IPS-18c (cell line): ENCODE measurements around the gene CEP164.

Experiments used
- H3K4me3 ChIP-seq: 2 replicates; pipeline ENCODE4 v1.7.0; 2013; ENCODE audit warnings: low read depth, mild to moderate bottlenecking, low read length, moderate library complexity; ENCODE audit not compliant: insufficient read depth
- H3K9me3 ChIP-seq: one replicate; pipeline ENCODE4 v1.6.1; 2013; ENCODE audit warnings: mild to moderate bottlenecking, low read length, moderate library complexity; ENCODE audit not compliant: control insufficient read depth, insufficient read depth

The CEP164 gene

GRCh38 chr11:117327567-117328374 is at the start of gene CEP164:
TSS of gene CEP164 (plus strand) at chr11:117327854. CDS start at chr11:117338587, 10,733 bp downstream.
- peak within 1 kb of the TSS; percentile 87 for H3K4me3 ChIP-seq
- no peaks in the 10 kb centered on the region for H3K9me3 ChIP-seq

DNA sequence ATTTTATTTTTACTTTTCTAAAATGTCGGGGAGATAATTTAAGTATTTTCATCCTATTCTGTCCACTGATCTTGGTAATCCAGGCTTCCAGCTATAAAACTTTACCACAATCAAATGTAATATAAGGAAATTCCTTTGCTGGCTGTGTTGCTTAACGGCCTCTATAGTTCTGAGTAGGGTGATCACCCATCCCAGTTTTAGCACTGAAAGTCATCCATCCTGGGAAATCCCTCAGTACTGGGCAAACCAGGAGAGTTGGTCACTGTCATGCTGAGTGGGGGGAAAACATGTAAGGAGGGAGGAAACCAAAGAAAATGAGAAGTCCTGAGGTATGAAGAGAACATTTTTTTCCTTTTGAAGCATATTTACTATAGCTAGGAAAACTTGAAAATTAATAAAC is 49.3 kb upstream of the CEP164 start:
- H3K4me3 ChIP-seq: no peak overlapping the region
- no peaks in the 10 kb centered on the region for H3K9me3 ChIP-seq

GRCh38 chr11:117279711-117280376 is 47.8 kb upstream of the CEP164 start:
- Histone ChIP-seq H3K9me3 (no peaks in the 10 kb centered on the region), H3K4me3 (no peak overlapping the region)

- Histone ChIP-seq H3K4me3 (no peak overlapping the region), H3K9me3 (no peaks in the 10 kb centered on the region)
Measured at GRCh38 chr11:117281159-117281558, 46.5 kb upstream of the CEP164 start.

DNA sequence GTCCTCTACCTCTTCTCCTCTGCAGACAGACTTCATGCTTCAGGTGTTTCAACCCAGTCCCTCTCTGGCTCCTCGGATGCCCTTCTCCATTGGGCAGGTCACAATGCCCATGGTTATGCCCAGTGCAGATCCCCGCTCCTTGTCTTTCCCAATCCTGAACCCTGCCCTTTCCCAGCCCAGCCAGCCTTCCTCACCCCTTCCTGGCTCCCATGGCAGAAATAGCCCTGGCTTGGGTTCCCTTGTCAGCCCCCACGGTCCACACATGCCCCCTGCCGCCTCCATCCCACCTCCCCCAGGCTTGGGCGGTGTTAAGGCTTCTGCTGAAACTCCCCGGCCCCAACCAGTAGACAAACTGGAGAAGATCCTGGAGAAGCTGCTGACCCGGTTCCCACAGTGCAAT is 45.8 kb upstream of the CEP164 start:
- H3K4me3 ChIP-seq: no peak overlapping the region
- no peaks in the 10 kb centered on the region for H3K9me3 ChIP-seq

GRCh38 chr11:117282956-117283355 is 44.7 kb upstream of the CEP164 start:
- H3K9me3 ChIP-seq: no peaks in the 10 kb centered on the region
- no peak overlapping the region for H3K4me3 ChIP-seq

DNA sequence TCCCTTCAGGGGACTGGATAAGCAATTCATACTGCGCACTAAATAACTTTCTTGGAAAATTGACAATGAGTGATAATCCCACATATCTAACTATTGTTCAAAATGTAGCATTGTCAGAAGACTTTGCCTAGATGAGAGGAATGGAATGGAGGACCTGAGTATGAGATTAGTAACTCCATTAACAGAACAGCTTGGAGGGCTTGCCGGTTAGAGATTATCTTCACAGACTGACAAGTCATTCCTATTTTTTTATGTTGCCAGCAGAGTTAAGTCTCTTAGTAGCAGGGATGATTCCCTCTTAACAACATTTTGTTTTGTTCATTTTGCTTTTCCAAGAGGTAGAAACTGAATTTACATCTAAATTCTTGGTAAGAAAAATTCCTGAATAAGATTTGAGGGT is 43.6 kb upstream of the CEP164 start:
- no peaks in the 10 kb centered on the region for H3K9me3 ChIP-seq

GRCh38 chr11:117286588-117286987 is 41.1 kb upstream of the CEP164 start:
- Histone ChIP-seq H3K9me3 (no peaks in the 10 kb centered on the region), H3K4me3 (no peak overlapping the region)

More for the DNA sequence above, 43.6 kb upstream of the CEP164 start:
- no peak overlapping the region for H3K4me3 ChIP-seq

DNA sequence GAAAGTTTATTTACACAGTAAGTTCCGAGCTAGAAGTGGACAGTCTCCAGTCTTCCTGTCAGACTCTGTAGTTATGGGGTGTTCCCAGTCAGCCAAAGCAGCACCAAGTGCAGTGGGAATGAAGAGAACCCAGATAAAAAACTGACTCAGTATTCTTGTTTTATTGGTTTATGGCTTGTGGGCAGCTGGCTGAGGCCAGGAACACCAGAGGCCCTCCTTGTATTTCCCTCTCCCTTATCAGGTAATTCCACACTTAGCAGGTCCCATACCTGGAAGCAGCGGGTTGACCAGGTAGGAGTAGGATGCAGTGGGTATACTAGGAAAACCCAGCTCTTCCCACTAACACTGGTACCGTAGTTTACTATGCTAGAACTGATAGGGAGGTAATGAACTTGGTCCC is 40.0 kb upstream of the CEP164 start:
- Histone ChIP-seq H3K9me3 (no peaks in the 10 kb centered on the region), H3K4me3 (no peak overlapping the region)

GRCh38 chr11:117289795-117290194 is 37.9 kb upstream of the CEP164 start:
- H3K9me3 ChIP-seq: no peaks in the 10 kb centered on the region
- H3K4me3 ChIP-seq: no peak overlapping the region

GRCh38 chr11:117290809-117291396 is 36.8 kb upstream of the CEP164 start, which contains the start of gene BACE1-AS:
TSS of gene BACE1-AS (plus strand) at chr11:117291346.
- Histone ChIP-seq H3K9me3 (no peaks in the 10 kb centered on the region), H3K4me3 (no peak within 1 kb of the TSS)

GRCh38 chr11:117292616-117293015 is 35.0 kb upstream of the CEP164 start:
- Histone ChIP-seq H3K4me3 (no peak overlapping the region), H3K9me3 (no peaks in the 10 kb centered on the region)

DNA sequence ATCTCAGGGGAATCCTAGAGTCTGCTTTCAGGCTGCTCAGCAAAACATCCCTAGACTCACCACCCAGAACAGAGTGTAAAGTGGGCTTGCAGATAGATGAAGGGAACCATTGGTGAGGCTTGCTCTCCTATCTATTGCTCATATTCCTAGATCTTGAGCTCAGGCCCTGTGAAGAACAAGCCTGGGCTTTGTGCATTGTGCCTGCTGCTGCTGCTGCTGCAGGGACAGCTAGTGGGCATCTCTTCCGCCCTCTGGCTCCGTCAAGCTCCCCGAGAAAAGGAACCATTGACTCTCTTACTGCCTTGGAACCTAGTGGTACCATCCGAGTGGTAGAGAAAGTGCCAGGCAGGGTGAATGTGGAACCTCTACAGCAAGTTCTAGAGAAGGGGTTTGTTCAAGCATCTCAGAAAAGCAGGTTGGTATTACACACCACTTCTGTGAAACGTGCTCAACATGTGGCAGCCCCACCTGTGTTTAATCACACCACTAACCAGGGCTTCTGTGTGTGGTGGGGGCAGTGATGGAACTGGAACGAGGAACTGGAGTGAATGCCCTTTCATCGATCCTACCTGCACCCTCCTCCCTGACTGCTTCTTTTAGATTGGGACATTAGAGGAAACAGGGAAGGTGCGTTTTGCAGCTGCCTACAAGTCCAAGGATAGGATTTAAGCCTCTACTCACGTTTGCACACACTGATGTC is 32.1 kb upstream of the CEP164 start:
- Histone ChIP-seq H3K4me3 (no peak overlapping the region), H3K9me3 (no peaks in the 10 kb centered on the region)

DNA sequence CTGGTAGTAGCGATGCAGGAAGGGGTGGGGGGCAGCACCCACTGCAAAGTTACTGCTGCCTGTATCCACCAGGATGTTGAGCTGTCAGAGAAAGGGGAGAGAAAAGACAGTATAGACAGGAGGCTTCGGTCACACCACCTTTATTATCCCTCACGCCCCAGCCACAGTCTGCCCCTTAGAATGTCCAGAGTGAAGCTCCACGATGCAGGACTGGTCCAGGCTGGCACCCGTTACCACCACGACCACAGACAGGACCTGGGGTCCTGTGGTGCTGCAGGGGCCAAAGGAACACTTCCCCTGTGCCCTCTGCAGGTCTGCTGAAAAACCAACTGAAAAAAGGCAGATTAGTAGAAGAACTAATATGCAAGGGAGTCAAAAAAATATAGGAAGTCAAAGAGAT is 30.8 kb upstream of the CEP164 start:
- Histone ChIP-seq H3K9me3 (no peaks in the 10 kb centered on the region), H3K4me3 (no peak overlapping the region)

DNA sequence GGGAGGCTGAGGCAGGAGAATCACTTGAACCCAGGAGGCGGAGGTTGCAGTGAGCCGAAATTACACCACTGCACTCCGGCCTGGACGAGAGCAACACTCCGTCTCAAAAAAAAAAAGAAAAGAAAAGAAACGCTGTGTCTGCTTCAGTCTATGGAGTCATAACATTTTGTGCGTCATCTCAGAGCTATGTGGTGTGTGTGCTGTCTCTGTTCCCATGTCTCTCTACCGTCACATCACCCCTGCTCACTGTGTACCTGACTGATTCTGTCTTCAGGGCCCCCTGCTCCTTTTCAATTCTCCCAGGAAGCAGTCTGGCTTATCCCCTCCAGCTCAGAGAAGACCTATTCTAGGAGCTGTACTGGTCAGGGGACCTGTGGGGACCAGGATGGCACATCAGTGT is 29.5 kb upstream of the CEP164 start:
- Histone ChIP-seq H3K9me3 (no peaks in the 10 kb centered on the region), H3K4me3 (no peak overlapping the region)

- no peaks in the 10 kb centered on the region for H3K9me3 ChIP-seq
- H3K4me3 ChIP-seq: no peak overlapping the region
Measured at GRCh38 chr11:117299351-117300282, 28.0 kb upstream of the CEP164 start.

DNA sequence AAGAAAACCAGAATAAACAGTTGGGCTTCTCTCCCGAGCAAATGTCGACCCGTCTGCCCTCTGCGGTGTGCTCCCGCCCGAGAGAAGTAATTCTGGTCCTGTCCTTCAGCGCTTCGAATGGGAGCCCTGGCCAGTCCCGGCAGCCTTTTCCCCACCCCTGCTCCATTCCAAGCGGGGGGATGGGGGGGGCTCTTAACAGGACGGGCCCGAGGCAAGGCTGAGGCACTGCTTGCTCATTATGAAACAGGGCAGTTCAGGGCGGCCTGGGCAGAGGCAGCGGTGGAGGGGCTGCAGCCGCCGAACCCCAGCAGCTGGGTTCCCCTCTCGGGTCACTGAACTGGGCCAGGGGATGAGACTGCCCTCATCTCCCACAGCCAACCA is 27.4 kb upstream of the CEP164 start:
- no peaks in the 10 kb centered on the region for H3K9me3 ChIP-seq
- H3K4me3 ChIP-seq: no peak overlapping the region
